Dermis blood vessel endothelial cell (primary cell): ENCODE measurements around the gene C16orf86. TPM values are rescaled to one million over a fixed set of nuclear protein-coding genes. Genes with fewer than 3 reads are reported as not detected.

Experiments used
- DNase-seq: peaks from one replicate; pipeline ENCODE4 v3.0.0; 2010
- total RNA-seq: library from RNA; depleted of rRNA; stranded (reverse); fragments of >200 nt; gene quantifications from 2 replicates; pipeline ENCODE4 v1.2.3, GENCODE V29; 2014

The C16orf86 gene, protein sequence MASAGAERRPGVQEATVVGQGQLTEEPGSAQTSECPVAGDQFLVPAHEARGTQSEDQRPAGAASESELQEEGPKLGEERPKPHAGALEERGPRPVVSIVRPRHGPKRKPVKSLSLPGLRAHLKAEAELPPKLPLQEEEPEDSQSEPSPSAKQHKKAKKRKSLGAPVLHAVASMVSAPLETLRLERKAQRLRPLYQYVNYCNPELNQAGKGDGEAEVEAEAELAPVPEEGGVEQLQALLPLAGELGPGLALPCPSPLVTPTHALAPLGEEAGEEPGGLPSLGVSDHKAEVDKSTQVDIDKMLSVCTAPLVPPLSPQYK
- total RNA-seq = 3.7 and 3.9 TPM in 2 replicates

DNA sequence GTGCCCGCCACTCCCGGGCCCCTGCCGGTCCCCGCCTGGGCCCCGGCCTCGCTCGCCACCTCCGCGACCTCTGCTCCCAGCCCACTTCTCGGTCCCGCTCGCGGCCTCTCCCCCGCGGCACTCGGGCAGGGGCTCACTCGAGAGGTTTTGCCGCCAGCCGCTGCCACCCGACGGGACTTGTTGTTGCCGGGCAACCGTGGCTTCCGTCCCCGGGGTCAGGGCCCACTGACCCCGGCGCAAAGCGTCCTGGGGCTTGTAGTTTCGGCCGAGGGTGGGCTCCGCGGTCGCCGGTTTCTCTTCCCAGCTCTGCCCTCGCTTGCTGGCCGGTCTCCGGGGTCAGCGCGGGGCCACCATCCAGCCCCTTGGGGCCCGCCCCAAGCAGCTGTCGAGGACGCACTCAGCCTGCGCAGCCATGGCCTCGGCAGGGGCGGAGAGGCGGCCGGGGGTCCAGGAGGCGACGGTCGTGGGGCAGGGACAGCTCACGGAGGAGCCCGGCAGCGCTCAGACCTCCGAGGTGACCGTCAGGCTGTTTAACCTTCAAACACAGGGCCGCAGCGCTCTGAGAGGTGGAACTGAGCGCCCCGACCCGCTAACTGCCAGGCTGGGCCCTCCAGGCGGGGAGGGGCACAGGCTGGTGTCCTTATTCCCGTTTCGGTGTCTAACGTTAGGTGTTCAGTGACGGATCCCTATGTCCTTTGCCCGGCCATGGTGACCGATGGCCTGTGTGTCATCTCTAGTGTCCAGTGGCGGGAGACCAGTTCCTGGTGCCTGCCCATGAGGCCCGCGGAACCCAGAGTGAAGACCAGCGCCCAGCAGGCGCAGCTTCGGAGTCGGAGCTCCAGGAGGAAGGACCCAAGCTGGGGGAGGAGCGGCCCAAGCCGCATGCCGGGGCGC, at the start of gene C16orf86, which contains the start of gene ENKD1:
TSS of gene C16orf86 (plus strand) at position 256 of the 894 bp plus-strand sequence. CDS start at position 413, 157 bp downstream.
TSS of gene ENKD1 (minus strand) at position 192 of the 894 bp plus-strand sequence. CDS start 308 bp downstream, outside the sequence.
- peak; percentile 79 for DNase-seq

DNA sequence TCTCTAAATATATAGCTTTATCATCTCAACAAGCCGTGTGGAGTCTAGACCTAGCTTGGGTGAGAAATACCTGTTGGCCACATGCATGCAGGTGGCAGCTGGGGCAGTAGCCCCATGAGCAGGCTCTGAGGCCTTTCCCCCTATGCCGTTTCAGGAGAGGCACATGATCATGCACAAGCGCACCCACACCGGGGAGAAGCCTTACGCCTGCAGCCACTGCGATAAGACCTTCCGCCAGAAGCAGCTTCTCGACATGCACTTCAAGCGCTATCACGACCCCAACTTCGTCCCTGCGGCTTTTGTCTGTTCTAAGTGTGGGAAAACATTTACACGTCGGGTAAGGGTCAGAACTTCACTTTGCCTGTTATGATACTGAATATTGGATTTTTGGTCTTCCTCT, 38.4 kb upstream of the C16orf86 start:
- no peak for DNase-seq

DNA sequence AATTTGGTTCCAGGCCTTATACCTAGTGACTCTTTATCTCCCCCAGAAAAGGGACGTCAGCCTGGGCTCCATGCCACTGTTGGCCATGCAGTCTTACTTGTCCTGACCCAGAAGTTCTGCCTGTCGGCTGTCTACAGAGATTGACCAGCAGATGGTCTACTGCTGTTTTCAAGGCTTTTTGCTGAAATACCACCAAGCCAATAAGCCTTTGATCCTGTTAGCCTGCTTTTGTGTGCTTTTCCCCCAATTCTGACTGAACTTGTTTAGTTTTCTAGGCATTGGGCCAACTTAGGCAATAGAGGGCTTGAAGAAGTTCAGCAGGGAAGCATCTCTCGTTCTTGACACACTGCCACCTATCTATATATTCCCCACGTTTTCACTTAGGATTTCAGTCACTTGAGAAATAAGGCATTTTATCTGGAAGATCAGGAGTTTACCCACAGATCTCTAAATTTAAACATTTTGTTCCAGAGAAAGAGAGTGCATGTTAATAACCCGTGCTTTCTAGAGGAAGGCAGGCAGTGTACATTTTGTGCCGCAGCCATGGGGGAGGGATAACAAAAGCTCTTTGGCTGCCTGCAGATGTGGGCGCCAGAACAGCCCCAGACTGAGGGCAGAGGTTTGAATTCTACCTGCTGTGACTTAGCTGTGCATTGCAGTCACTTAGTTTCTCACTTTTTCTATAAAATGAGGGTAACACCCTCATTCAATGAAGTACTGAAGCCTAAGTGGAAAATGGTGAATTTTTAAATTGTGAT, 34.0 kb upstream of the C16orf86 start:
- DNase-seq = no peak

DNA sequence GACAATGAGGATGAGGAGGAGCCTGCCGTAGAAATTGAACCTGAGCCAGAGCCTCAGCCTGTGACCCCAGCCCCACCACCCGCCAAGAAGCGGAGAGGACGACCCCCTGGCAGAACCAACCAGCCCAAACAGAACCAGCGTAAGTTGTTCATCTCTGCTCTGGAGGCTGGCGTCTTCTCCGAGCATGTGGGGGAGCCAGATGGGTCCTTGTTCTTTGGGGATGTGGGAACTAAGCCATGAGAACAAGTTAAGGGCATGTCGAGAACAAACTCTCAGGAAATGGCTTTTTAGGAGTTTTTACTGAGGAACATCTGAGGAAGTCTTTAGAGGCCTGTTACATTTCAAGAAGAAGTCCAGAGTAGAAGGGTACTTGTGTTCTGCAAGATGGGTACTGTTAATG, 29.9 kb upstream of the C16orf86 start:
- no peak for DNase-seq

DNA sequence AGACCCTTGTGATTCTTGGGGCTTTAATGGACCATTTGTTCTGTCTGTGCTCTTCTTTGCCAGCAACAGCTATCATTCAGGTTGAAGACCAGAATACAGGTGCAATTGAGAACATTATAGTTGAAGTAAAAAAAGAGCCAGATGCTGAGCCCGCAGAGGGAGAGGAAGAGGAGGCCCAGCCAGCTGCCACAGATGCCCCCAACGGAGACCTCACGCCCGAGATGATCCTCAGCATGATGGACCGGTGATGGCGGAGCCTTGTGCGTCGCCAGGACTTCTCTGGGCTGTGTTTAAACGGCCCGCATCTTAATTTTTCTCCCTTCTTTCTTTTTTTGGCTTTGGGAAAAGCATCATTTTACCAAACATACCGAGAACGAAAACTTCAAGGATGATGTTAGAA, 29.0 kb upstream of the C16orf86 start:
- DNase-seq = no peak

DNA sequence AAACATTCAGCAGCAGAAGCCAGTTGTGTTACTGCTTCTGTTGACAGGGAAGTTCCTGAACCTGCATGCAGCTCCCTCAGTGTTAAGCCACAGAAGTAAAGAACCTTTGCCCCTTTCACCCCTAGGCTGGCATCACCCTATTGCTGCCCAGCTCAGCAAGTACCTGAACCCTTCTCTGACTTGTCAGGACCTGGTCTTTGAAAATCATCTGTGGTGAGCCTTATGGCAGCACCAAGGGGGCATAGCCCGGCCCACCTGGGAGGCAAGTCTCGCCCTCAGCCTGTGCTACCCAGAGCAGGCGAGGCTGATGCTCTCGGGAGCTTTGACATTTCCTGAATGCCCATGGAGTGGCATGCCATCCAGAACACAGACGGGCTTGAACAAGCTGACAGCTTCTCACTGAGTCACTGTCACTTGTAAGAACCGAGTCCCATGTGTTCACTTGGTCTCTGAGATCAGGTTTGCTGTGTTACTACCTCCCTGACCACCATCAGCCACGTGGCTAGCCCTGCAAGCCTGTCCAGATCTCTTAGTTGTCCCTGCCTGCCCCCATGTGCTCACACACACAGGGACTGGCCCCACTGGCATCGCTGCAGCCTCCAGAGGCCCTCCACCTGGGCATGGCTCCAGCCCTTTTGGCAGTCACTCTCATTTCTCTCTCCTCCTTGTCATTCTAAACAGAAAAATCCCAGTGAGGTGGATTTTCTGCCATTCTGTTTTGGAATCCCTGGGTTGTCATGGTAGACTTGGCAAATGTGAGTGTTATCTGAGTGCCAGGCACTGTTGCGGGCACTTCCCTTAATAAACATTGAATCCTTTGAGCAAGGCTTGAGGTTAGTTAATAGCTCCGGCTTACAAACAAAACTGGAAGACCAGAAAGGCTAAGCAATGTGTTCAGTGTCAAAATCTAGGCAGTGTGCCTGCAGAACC, 24.6 kb upstream of the C16orf86 start:
- DNase-seq = peak; percentile 36

DNA sequence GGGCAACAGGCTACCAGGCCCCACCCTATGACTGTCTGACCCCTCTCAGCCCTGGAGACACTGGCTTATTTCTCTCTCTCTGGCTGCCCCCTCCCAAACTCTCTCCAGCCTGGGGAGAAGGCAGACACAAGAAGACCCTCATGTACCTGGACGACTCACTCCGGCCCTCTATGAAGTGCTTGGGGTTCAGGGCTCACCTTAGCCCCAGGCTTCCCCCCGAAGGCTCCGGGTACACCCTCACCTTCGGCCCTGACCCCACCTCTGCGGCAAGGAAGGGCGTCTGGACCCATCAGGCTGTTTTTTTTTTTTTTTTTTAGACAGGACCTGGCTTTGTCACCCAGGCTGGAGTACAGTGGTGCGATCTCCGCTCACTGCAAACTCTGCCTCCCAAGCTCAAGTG, 22.6 kb upstream of the C16orf86 start:
- DNase-seq = no peak

DNA sequence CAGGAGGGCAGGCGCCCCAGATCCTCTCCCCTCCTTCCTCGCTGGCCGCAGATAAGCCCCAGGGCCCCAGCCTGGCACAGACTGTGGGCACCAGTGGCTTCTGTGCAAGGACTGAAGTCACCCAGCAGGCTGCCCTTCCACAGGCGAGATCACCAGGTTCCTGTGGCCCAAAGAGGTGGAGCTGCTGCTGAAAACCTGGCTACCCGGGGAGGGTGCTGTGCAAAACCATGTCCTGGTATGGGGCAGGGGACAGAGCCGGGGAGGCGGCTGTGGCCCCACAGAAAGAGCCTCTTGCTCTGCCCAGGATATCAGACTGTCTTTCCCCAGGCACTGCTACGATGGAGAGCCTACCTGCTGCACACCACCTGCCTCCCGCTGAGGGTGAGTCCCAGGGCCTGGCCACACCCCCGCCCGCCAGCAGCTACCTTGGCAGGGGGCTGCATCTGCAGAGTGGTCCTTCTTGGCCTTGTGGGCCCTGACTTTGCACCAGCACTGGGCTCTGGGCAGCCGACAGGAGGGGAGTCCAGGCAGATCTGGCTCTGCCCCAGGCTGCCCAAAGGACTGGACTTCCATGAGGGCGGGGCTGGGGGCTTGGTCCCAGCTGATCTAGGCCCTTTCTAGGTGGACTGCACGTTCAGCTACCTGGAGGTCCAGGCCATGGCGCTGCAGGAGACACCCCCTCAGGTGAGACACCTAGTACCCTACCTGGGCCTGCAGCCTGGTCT, 21.1 kb upstream of the C16orf86 start:
- no peak for DNase-seq

DNA sequence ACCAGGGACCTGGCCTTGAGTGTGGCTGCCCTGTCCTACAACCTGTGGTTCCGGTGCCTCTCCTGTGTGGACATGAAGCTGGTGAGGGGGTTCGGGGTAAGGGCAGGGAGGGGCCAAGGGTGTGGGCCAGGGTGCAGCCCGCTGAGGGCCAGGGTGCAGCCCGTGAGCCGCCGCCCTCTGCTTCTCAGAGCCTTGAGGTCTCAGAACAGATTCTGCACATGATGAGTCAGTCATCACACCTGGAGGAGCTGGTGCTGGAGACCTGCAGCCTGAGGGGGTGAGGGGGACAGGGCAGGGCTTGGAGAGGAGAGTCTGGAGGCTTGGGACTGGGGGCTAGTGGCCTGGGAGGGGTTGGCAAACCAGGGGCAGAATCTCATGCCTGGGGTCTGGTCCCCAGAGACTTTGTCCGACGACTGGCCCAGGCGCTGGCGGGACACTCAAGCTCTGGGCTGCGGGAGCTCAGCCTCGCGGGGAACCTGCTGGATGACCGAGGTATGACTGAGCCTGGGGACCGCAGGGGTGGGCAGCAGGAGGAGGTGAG, 19.4 kb upstream of the C16orf86 start:
- no peak for DNase-seq

DNA sequence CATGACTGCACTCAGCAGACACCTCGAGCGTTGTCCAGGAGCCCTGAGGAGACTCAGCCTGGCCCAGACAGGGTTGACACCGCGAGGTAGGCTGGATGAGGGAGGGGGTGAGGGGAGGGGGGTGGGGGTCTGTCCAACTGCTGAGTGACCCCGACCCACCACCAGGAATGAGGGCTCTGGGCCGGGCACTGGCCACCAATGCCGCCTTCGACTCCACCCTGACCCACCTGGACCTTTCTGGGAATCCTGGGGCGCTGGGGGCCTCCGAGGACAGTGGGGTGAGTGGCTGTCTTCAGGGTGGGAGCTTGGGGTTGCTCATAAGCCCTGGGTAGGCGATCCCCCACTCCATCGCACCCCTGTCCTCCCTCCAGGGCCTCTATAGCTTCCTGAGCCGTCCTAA, 18.9 kb upstream of the C16orf86 start:
- no peak for DNase-seq

DNA sequence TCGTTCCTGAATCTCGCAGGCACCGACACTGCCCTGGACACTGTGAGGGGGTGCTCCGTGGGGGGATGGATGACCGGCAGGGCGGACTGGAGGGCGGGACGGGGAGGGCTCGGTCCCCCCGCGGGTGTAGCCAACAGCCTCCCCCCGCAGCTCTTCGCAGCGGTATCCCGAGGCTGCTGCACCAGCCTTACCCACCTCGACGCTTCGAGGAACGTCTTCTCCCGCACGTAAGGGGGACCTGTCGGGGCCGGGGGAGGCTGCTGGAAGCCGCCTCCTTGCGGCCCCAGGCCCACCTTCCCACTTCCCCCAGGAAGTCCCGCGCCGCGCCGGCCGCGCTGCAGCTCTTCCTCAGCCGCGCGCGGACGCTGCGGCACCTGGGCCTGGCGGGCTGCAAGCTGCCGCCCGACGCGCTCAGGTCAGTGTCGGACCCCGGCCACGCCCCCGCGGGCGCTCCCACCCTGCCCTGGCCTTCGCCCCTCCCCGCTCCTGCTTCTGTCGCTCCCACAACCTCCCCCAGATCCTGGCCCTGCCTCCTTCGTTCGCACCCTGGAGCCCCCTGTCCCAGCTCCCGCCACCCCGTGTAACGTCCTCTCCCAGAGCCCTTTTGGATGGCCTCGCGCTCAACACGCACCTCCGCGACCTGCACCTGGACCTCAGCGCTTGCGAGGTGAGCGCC, 18.4 kb upstream of the C16orf86 start:
- no peak for DNase-seq

DNA sequence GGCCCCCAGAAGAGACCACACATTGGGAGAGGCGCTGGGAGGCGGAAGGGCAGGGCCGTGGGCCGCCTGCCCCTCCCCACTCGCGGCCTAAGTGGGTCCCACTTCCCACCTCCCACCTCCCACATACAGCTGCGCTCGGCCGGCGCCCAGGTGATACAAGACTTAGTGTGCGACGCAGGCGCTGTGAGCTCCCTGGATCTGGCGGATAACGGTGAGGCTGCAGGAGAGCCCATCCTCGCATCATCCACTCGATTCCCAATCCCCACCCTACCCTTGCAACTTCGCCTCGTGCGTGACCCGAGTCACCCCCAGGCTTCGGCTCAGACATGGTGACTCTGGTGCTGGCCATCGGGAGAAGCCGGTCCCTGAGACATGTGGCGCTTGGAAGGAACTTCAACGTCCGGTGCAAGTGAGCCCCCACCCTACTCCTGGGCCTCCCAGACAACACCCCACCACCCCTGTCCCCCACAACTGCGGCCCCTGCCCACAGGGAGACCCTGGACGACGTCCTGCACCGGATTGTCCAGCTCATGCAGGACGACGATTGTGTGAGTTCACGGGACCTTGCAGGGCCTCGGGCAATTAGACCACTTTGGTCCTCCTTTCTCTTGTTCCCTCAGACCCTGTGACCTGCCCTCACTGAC, 17.7 kb upstream of the C16orf86 start:
- DNase-seq = no peak

DNA sequence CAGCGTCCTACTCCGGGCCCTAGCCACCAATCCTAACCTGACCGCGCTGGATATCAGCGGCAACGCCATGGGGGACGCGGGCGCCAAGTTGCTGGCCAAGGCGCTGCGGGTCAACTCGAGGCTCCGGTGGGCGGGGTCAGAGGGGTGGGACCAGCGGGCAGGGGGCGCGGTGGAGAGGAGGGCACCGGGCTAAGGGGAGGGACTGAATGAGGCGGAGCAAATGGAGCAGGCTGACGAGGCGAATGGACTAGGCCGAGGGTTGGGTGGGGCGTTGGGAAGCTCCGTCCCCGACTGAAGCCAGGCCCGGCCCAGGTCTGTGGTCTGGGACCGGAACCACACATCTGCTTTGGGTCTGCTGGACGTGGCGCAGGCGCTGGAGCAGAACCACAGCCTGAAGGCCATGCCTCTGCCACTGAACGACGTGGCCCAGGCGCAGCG, 17.1 kb upstream of the C16orf86 start:
- no peak for DNase-seq

DNA sequence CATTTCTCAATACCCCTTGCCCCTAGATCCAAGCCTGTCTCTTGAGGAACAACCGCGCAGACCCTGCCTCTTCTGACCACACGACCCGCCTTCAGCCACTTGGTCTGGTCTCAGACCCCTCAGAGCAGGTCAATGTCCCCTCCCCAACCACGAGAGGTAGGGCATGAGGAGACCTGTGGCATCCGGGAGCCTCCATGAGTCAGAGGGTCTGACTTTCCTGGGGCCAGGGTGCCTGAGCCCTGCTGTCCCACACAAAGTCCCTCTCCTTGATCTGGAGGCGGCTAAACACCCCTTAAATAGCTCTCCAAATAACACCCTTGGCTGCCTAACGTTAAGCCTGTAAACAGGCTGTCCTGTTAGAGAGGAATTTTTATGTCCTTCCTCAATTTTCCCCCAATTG, 16.6 kb upstream of the C16orf86 start:
- no peak for DNase-seq

DNA sequence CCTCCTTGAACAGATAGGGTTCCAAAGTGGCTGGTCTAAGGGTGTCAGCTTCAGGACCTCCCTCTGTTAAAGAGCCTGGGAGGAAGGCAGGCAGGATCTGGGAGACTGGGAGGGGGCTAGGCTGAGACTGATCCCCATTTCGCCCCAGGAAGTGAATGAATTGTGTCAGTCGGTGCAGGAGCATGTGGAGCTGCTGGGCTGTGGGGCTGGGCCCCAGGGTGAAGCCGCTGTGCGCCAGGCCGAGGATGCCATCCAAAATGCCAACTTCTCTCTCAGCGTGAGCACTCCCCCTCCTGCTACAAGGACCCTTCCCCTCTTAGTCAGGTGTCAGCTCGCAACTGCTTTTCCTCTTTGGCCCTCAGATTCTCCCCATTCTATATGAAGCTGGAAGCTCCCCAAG, 15.6 kb upstream of the C16orf86 start:
- no peak for DNase-seq

DNA sequence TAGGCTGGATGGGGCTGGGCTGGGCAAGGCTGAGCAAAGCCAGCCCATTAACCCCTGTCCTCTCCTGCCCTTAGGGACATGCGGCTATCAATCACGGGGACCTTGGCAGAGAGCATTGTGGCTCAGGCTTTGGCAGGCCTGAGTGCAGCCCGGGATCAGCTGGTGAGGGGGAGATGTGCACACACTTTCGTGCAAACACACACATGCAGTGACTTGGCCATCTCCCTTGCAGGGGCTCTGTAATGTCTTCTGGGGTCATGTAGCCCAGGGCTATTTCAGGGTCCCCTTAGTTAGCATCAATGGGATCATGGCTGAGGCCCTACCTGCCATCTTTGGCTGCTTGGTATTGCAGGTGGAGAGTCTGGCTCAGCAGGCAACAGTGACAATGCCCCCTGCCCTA, 14.8 kb upstream of the C16orf86 start:
- no peak for DNase-seq

DNA sequence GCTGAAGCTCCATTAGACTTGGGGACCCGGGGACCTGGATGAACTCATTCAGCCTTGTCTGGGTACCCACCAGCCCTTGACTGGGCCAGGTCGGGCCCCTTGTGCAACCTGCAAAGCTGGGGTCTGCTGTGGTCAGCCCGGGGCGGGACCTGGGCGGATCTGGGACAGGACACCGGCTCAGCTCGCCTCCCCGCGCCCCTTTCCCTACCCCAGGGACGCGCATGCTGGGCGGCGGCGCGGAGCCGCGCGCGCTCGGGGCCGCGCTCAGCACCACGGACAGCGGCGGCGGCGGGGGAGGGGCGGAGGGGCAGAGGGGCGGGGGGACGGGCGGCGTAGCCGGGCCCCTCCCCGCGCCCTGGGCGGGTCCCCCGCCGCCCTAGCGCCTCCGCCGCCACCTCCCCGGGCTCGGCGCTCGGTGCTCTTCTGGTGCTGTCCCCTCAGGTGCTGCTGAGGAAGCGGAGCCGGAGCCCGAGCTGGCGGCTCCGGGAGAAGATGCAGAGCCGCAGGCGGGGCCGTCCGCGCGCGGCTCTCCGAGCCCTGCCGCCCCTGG, 14.0 kb upstream of the C16orf86 start:
- no peak for DNase-seq

DNA sequence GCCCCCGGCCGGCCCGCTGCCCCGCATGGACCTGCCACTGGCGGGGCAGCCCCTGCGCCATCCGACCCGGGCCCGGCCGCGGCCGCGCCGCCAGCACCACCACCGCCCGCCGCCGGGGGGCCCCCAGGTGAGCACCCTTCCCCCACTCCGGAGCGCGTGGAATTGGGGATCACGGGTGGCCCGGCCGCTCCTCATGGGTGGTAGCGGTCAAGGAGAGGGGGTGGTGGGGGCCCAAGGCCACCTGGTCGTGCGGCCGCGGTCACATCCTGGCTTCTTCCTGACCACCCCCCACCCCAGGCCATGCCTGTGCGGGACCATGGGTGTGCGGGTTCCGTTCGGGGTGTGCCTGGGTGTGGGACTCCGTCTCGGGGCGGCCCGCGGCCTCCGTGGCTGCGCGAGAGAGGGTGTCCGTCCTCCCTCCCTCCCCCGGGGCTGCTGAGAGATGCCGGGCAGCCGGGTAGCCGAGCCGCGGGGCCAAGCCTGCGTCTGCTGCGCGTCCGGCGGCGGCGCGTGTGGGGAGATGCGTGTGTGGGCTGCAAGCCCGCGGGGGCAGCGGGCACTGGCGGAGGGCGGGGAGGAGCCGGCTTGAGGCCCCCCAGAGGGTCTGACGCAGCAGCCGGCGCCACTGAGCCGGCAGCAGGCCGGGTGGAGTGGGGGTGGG, 13.4 kb upstream of the C16orf86 start:
- no peak for DNase-seq
